NCI-H226 (cell line): ENCODE measurements around the gene CCDC102B.
A peak's percentile ranks its signal among the peaks of the same experiment; 100 is the strongest.
"Not testable (repeated sequence)": the region's sequence is repeated elsewhere in the genome, so short reads cannot be mapped to it uniquely, and the experiment has no call there.

ENCODE experiments used
- DNase-seq: peaks from one replicate; pipeline ENCODE4 v3.0.0-alpha.2; 2015

CCDC102B gene

GRCh38 chr18:68915061-68915460 is 117.2 kb downstream of the CCDC102B start:
- DNase-seq = no peak

DNA sequence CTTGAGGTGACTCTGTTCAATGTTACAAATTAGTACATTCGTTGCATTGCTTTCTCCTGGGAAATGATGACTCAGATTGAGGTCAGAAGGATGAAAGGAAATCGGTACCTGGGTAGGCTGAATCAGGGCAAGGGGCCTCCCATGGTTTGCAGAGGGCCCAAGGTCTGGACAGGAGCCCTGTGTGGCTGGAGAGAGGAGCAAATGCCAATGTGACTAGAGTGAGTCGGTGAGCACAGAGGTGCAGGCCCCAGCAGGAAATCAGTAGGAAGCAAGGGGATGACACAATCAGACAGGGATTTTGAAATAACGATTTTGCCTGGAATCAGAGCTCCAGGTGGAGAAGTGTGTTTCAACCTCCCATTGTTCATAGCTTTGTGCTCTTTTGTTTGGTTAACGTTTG is 118.9 kb downstream of the CCDC102B start:
- DNase-seq = peak; percentile 1

DNA sequence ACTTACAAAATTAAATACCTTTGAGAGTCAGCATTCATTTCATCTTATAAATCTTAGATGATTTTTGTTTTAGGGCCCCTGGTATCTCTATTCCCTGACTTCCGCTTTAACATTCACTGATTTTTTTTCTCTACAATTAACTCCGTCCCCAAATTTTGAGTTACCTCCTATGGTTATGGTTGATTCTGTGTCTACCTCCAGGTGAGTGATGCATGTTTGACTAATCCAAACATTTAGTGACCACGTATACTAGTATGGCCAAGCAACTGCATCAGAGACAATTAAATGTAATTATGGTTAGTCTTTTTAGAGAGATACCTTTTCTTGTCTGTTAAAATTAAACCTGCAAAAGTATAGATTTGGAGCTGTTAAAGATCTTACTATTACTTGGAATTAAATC is 120.3 kb downstream of the CCDC102B start:
- DNase-seq = no peak

GRCh38 chr18:68919900-68920299 is 122.0 kb downstream of the CCDC102B start:
- DNase-seq = no peak

DNA sequence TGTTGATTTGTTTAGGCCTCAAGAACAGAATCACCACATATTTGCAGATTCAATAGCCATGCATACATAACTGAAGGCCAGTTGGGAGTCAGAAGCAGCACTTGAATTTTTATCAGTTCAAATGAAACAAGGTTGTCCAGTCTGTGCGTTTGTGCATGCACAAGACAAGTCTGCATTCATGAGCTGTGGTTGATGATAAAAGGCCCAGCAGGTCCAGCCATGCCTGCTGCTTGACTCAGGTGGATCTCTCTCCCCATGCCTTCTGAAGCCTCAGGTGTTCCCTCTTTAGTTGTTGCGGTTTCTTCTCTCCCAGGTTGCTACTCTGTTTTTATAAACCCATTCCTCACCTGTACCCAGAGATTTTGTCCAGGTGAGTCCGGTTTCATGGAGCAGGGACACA is 124.5 kb downstream of the CCDC102B start:
- no peak for DNase-seq

GRCh38 chr18:68925268-68925667 is 127.4 kb downstream of the CCDC102B start:
- no peak for DNase-seq

- no peak for DNase-seq
Observed at GRCh38 chr18:68928762-68929675, 131.1 kb downstream of the CCDC102B start.

- no peak for DNase-seq
Observed at GRCh38 chr18:68935686-68936085, 137.8 kb downstream of the CCDC102B start.

GRCh38 chr18:68937029-68937599 is 139.2 kb downstream of the CCDC102B start:
- DNase-seq = no peak

DNA sequence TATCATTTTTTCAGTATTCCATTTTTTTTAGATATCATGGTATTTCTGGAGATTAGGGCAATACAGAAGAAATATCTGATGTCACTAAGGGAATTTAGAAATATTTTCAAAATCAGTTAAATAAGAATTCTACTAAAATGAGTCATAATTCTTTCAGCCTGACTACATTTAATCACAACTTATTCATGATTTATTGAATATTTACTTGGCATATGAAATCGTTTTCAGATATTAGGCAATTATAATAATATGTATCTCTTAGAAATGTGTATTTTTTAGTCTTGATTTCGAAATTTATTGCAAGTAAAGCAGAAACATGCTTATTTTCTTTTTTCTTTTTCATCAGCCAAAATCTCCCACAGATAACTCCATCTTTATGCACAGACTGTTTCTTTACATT is 142.2 kb downstream of the CCDC102B start:
- no peak for DNase-seq

DNA sequence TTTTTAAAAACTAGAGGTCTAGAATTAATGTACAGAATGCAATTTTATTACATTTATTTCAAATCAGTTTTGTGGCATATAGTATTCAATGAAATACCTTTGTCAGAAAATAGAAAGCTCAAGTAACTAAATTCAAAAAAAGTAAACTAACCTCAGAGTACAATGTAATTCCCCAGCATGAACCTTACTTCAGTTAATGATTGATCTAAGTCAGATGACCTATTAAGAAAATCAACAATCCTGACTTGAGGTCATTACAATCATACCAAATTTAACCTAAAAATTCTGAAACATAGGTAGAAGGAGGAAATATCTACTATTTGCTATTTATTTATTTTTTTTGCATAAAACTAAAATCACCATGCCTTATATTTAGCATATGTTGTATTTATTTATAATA is 142.9 kb downstream of the CCDC102B start:
- no peak for DNase-seq

DNA sequence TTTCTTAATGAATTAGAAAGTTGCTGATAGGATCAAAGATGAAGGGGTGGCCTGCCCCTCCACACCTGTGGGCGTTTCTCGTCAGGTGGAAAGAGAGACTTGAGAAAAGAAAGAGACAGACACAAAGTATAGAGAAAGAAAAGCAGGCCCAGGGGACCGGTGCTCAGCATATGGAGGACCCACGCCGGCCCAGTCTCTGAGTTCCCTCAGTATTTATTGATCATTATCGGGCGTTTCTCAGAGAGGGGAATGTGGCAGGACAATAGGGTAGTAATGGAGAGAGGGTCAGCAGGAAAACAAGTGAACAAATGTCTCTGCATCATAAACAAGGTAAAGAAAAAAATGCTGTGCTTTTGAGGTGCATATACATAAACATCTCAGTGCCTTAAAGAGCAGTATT is 144.3 kb downstream of the CCDC102B start:
- no peak for DNase-seq

- not testable (repeated sequence) for DNase-seq
Observed at GRCh38 chr18:68943861-68944260, 146.0 kb downstream of the CCDC102B start.

- no peak for DNase-seq
Observed at GRCh38 chr18:68944330-68944729, 146.4 kb downstream of the CCDC102B start.

- no peak for DNase-seq
Observed at GRCh38 chr18:68944826-68945225, 146.9 kb downstream of the CCDC102B start.

DNA sequence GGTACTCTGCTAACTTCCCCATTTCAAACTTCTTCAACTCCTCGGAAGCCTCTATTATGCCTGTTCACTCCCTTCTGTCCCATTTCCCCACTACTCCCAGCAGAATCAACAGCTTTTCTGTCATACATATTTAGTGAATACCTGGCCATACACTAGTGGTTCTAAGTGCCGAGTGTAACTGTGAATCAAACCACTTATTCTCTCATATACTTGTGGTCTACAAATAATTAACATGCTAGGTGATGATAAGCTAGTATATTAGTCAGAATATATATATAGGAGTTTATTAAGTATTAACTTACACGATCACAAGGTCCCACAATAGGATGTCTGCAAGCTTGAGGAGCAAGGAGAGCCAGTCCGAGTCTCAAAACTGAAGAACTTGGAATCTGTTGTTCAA is 150.7 kb downstream of the CCDC102B start:
- no peak for DNase-seq

DNA sequence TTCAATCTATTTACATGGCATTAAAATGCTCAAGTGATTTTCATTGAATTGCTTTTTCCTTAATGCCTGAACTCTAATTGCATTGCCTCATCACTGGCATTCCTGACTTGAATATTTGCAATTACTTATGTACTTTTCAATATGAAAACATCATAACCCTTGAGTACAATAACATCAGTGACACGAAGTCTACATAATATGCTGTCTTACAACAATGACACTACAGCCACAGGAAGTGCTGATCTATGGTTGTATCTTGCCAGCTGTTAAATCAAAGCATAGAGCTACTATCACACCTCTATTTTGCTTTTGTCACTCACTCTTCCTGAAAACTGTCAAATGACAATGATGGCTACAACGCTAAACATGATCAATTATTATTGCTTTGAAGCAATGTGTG is 156.9 kb downstream of the CCDC102B start:
- DNase-seq = no peak

DNA sequence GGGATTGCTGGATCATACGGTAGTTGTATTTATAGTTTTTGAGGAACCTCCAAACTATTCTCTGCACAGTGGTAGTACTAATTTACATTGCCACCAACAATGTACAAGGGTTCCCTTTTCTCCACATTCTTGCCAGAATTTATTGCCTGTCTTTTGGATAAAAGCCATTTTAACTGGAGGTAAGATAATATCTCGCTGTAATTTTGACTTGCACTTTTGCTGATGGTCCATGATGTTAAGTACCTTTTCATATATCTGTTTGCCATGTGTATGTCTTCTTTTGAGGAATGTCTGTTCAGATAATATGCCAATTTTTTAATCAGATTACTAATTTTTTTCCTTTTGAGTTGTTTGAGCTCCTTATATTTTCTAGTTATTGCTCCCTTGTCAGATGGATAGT is 158.8 kb downstream of the CCDC102B start:
- no peak for DNase-seq

- no peak for DNase-seq
Observed at GRCh38 chr18:68960355-68960754, 162.5 kb downstream of the CCDC102B start.

DNA sequence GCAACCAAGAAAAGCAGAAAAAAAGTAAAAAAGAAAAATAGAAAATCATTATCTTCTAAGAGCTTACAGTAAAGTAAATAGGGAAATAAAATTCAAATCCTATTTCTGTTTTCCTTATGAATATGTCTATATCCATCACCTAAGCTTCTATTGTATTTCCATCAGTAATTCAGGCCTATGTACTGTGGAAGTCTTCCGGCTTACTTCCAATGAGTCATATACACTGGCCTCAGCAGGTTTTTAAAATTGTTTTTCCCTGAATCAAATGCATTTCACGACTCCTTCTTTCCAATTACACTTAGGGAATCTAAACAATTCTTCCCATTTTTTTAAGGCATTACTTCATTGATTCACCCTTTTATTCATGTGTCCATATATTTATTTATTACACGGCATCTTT is 164.7 kb downstream of the CCDC102B start:
- no peak for DNase-seq

GRCh38 chr18:68965817-68966216 is 167.9 kb downstream of the CCDC102B start:
- DNase-seq = no peak

DNA sequence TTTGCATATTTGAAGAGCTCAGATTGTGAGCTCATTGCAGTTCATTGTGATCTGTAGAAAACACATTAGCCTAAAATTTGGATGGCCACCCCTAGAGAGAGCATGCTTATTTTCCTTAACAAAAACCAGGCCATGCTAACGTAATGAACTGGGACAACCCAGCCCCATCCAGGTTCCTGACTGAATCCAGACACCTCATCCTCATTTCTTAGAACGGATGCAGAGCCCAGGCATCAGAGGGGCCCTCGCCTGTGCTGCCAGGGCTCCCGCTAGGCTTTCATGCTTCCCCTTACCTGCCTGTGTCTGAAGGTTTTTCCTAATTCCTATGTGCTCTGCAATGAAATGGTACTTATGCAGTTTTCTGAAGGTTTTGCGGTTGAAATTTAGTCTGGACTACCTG is 171.1 kb downstream of the CCDC102B start:
- no peak for DNase-seq

GRCh38 chr18:68972176-68972575 is 174.3 kb downstream of the CCDC102B start:
- DNase-seq = no peak

DNA sequence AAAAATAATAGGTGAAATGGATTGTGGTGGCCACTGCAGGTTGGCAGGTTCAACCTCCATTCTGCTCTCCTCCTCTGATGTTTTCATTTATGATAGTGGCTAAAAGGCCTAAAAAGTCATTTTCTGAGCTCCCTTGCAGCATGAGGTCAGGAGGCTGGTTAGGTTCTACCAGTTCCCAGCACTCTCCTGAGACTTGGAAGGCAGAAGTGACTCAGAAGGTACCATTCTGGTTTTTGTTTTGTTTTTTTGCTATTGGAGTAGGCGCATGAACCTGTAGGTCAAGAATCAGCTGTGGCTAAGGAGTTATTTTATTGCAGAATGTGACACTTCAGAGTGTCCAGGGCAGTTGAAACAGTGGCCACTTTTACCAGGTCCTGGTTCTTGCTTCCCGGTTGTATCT is 181.9 kb downstream of the CCDC102B start:
- no peak for DNase-seq

DNA sequence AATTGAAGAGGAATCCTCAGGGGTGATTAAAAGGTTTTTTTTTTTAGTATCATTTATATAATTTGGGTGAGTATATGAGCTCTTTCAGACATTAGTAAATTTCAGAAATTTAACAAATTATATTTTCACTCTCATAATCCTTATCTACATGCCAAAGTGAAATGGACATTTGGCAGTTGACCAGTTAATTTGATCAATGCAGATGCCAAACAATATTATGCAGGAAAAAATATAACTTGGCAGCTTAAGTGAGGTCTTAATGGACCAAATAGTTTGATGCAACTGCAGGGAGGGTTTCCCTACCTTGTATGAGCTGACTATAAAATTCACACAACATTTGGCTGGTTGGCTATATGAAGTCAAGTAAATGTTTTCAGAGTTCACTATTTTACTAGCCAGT is 185.2 kb downstream of the CCDC102B start:
- no peak for DNase-seq
